Measurements from ENCODE around the gene CTNNA1. TPM values are rescaled to one million over a fixed set of nuclear protein-coding genes. Genes with fewer than 3 reads are reported as not detected.
"Not testable (repeated sequence)": the region's sequence is repeated elsewhere in the genome, so short reads cannot be mapped to it uniquely, and the experiment has no call there.

CTNNA1 gene
- total RNA-seq, 1 experiment from 2014 or later = 1.9 TPM

- TF ChIP-seq CTCF (conservative IDR thresholded peaks at IDR 0.05; ENCODE audit: low read depth, low read length) (no peak), EZH2 (IDR thresholded peaks at IDR 0.05; ENCODE audit: low read length, unreplicated experiment) (no peak), EZH2phosphoT487 (IDR thresholded peaks at IDR 0.05; ENCODE audit: borderline replicate concordance, low read length) (no peak)
- no peaks in the 10 kb centered on the region for H3K79me2 ChIP-seq (ENCODE audit: low read length)
- no peaks in the 10 kb centered on the region for H3K9me3 ChIP-seq (ENCODE audit: low read length)
- H3K9ac ChIP-seq (ENCODE audit: low read length) = no peak overlapping the region
- no peak overlapping the region for H3K4me2 ChIP-seq (ENCODE audit: low read length)
- no peaks in the 10 kb centered on the region for H3K9me2 ChIP-seq (replicated peaks; ENCODE audit: low read length)
- no peaks in the 10 kb centered on the region for H3K4me1 ChIP-seq (ENCODE audit: insufficient read depth, low read length)
- DNase-seq (no peak), ATAC-seq (no peak)
- H3K4me3 ChIP-seq (ENCODE audit: low read length) = no peak overlapping the region
- H3K27ac ChIP-seq (ENCODE audit: low read length) = no peak overlapping the region
- no peak overlapping the region for H2AFZ ChIP-seq (ENCODE audit: low read length)
- CTCF ChIA-PET = no interaction called here
- H3K27me3 ChIP-seq (ENCODE audit: low read length) = no peaks in the 10 kb centered on the region
- no peaks in the 10 kb centered on the region for H4K20me1 ChIP-seq (ENCODE audit: low read length)
- BruUV-seq (replicated peaks) = no TSS peak
- H3F3A ChIP-seq (ENCODE audit: low read length, unreplicated experiment) = no peaks in the 10 kb centered on the region
- H3K36me3 ChIP-seq (ENCODE audit: low read depth, low read length) = no peaks in the 10 kb centered on the region
- POLR2A ChIA-PET (ENCODE audit: unreplicated experiment) = no interaction called here
- intact Hi-C loops (cut with micrococcal nuclease) = no loop called here
Observed at GRCh38 chr5:138833080-138833479, 79.9 kb downstream of the CTNNA1 start.

- no peaks in the 10 kb centered on the region for H3K36me3 ChIP-seq (ENCODE audit: low read depth, low read length)
- no TSS peak for BruUV-seq (replicated peaks)
- H3K9ac ChIP-seq (ENCODE audit: low read length) = no peak overlapping the region
- H2AFZ ChIP-seq (ENCODE audit: low read length) = no peak overlapping the region
- H3K9me3 ChIP-seq (ENCODE audit: low read length) = no peaks in the 10 kb centered on the region
- ATAC-seq = no peak
- TF ChIP-seq CTCF (conservative IDR thresholded peaks at IDR 0.05; ENCODE audit: low read depth, low read length) (no peak), EZH2phosphoT487 (IDR thresholded peaks at IDR 0.05; ENCODE audit: borderline replicate concordance, low read length) (no peak), EZH2 (IDR thresholded peaks at IDR 0.05; ENCODE audit: low read length, unreplicated experiment) (no peak)
- CTCF ChIA-PET = no interaction called here
- H3K4me3 ChIP-seq (ENCODE audit: low read length) = no peak overlapping the region
- no peaks in the 10 kb centered on the region for H3K9me2 ChIP-seq (replicated peaks; ENCODE audit: low read length)
- no peaks in the 10 kb centered on the region for H3K27me3 ChIP-seq (ENCODE audit: low read length)
- POLR2A ChIA-PET (ENCODE audit: unreplicated experiment) = no interaction called here
- no peak for DNase-seq
- no peaks in the 10 kb centered on the region for H3K4me1 ChIP-seq (ENCODE audit: insufficient read depth, low read length)
- H3K27ac ChIP-seq (ENCODE audit: low read length) = no peak overlapping the region
- no peak overlapping the region for H3K4me2 ChIP-seq (ENCODE audit: low read length)
- H4K20me1 ChIP-seq (ENCODE audit: low read length) = no peaks in the 10 kb centered on the region
- intact Hi-C loops (cut with micrococcal nuclease) = no loop called here
- H3K79me2 ChIP-seq (ENCODE audit: low read length) = no peaks in the 10 kb centered on the region
- H3F3A ChIP-seq (ENCODE audit: low read length, unreplicated experiment) = no peaks in the 10 kb centered on the region
Observed at GRCh38 chr5:138833726-138834480, 80.7 kb downstream of the CTNNA1 start.

- DNase-seq; BruUV-seq (replicated peaks); H3K27ac ChIP-seq (ENCODE audit: low read length); H3K9me2 ChIP-seq (replicated peaks; ENCODE audit: low read length); H3K36me3 ChIP-seq (ENCODE audit: low read depth, low read length); H3K4me2 ChIP-seq (ENCODE audit: low read length); H3K27me3 ChIP-seq (ENCODE audit: low read length); H3K4me3 ChIP-seq (ENCODE audit: low read length); H3F3A ChIP-seq (ENCODE audit: low read length, unreplicated experiment); intact Hi-C loops (cut with micrococcal nuclease); H3K9me3 ChIP-seq (ENCODE audit: low read length); ATAC-seq; H4K20me1 ChIP-seq (ENCODE audit: low read length); POLR2A ChIA-PET (ENCODE audit: unreplicated experiment); H3K79me2 ChIP-seq (ENCODE audit: low read length); H3K4me1 ChIP-seq (ENCODE audit: insufficient read depth, low read length); CTCF ChIA-PET; H2AFZ ChIP-seq (ENCODE audit: low read length); H3K9ac ChIP-seq (ENCODE audit: low read length): not testable (repeated sequence)
Observed at GRCh38 chr5:138834853-138835252, 81.6 kb downstream of the CTNNA1 start.

Data from PC-3 (cell line).